EL (cell line): Measurements from ENCODE around the gene ZXDB.
"Not testable (repeated sequence)": the region's sequence is repeated elsewhere in the genome, so short reads cannot be mapped to it uniquely, and the experiment has no call there.

Source experiments
- DNase-seq: peaks from one replicate; pipeline ENCODE4 v3.0.0-alpha.2; 2016

Gene ZXDB

DNA sequence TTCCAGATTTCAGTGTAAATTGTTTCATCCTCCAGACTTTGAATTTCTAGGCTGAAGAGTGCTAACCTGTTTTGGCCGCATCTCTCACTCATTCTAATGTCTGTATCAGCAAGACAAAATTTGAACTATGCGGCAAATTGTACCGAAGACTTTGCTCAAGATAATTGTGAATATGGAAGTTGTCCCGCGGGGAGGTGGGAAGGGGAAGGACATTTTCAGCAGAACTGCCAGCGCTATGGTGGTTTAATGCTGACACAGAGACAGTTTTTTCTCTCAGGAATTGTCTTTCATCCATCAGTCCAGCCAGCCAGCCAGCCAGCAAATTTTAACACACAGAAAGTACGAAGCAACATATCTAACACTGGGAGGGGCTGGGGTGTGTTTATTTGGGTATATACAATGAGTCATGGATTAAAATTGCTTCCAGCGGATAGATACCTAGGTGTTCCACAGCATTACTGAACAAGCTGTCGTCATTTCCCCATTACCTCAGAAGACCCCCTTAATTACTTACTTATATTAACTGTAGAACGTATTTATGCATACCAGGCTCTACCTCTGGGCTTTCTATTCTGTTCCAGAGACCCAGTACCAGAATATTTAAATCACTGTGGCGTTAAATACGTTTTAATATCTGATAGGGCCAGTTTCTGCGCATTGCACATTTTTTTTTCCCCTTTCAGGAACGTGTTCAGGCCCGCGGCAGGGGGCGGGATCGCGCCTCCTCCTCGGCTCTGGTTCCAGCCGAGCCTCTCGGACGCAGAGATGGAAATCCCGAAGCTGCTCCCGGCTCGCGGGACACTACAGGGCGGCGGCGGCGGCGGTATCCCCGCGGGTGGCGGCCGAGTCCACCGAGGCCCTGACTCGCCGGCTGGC is at the start of gene ZXDB:
Gene ZXDB (plus strand): TSS at position 728 of the 876 bp plus-strand sequence. CDS start 38 bp downstream, at position 766.
- peak; percentile 40 for DNase-seq

DNA sequence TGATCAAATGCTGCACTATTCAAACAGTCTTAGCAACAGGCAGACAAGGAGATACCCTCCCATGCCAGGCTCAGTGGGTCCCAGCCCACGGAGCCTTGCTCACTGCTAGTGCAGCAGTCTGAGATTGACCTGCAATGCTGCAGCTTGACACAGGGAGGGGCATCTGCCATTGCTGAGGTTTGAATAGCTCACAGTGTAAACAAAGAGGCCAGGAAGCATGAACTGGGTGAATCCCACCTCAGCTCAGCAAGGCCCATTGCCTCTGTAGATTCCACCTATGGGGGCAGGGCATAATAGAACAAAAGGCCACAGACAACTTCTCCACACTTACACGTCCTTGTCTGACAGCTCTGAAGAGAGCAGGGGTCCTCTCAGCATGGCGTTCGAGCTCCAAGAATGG is 26.6 kb upstream of the ZXDB start:
- DNase-seq = no peak

DNA sequence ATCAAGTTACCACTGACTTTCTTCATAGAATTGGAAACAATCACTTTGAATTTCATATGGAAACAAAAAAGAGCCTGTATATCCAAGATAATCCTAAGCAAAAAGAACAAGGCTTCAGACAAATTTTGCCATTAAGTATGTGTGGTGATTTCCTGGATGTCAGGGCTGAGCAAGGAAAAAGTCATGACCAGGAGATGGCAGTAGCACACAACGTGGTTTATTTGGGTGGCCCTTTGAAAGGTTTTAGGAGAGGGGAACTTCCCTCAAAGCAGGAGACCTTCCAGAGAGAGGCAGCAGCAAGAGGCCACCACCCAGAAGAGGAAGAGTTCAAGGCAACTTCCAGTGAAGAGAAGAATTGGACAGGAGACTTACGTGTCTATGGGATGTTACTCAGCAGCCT is 18.1 kb upstream of the ZXDB start:
- DNase-seq = peak; percentile 10

DNA sequence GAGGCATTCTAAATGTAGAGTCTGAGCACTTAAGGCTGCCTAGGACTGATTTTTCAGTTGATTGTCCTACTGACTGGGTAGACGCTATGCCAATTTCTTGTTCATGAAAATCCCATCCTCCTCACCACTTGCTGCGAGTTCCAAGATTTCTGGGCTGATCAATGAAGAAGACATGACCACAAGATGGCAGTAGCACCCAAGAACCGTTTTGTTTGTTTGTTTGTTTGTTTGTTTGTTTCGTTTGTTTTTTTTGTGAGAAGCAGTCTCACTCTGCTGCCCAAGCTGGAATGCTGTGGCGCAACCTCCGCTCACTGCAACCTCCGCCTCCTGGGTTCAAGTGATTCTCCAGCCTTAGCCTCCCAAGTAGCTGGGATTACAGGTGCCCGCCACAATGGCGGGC is 8.9 kb upstream of the ZXDB start:
- not testable (repeated sequence) for DNase-seq

DNA sequence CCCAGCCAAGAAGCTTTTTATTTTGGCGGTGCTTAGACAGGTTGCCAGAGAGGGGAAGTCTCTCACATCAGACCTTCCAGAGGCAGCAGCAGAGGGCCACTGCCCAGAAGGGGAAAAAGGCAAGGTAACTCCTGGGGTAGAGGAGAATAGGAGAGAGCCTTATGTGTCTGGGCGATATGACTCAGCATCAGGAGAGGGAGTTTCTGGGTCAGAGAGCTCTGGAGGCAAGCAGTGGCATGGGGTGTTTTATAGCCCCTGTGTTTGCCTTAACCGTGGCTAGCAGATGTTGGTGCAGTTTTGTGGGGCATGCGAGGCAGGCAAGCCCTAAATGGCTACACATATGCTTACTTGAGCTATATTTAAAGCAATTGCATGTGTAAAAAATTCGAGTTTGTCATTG is 8.3 kb upstream of the ZXDB start:
- no peak for DNase-seq

DNA sequence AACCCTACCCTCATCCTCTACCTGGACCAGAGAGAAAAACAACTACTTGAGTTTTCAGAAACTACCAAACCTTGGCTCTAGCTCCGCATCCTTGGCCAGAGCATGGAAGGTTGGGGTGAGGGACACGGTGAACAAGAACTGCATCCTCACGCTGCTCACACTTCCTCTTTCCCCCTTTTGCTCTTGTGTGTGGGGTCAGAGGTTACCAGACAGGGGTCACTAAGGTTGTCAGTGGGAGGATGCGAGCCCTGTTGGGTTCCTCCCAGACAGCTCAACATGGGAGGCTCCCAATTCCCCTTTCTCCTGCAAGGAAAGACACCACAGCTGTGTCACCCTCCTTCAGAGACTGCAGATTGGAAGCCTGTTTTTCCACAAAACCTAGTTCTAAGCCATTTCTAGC is 5.5 kb upstream of the ZXDB start:
- DNase-seq = no peak

DNA sequence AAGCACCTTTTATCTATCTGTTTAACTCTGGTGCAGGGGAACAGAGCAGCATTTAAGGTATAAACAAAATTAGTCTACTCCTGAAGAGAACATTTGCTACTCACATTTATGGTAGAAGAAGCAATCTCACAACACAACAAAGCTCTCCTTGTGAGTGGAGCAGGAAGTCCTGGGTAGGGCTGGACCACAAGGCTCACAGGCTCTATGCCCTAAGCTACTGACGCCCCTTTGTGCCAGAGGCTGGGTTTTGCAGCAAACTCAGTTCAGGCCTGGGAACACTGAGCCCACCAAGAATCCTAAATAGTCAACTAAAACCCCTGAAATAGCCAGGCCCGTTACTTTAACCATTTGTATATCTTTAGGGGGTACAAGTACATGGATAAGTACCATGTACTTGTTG is 4.7 kb upstream of the ZXDB start:
- no peak for DNase-seq

DNA sequence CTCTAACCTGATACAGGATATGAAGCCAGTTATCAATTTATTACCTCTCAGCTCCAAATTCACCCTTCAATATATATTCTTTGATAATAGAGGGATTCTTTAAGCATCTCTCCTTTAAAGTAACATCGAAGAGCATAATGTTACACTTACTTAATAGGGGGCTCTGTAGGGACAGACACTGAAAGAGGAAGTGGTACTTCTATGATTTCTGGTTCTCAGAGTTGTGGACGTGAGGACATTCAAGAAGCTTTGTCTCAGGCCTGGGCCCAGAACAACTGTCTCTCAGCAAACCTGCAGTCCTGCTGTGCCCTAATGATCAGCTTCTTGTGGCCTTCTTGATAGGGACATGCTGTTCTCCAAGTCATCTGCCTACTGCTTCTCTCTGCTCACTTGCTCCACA is 4.2 kb upstream of the ZXDB start:
- DNase-seq = no peak

DNA sequence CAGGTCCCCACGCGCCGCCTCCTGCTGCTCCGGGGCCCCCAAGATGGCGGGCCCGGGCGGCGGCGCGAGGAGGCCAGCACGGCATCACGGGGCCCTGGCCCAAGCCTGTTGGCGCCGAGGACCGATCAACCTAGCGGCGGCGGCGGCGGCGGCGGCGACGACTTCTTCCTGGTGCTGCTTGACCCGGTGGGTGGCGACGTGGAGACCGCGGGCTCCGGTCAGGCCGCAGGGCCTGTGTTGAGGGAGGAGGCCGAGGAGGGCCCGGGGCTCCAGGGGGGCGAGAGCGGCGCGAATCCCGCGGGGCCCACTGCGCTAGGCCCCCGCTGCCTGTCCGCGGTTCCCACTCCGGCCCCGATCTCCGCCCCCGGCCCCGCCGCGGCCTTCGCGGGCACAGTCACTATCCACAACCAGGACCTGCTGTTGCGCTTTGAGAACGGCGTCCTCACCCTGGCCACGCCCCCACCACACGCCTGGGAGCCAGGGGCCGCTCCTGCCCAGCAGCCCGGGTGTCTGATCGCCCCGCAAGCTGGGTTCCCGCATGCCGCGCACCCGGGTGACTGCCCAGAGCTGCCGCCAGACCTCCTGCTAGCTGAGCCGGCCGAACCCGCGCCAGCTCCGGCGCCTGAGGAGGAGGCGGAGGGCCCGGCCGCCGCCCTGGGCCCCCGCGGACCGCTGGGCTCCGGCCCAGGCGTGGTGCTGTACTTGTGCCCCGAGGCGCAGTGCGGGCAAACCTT is 516 bp downstream of the ZXDB start:
- peak; percentile 22 for DNase-seq

DNA sequence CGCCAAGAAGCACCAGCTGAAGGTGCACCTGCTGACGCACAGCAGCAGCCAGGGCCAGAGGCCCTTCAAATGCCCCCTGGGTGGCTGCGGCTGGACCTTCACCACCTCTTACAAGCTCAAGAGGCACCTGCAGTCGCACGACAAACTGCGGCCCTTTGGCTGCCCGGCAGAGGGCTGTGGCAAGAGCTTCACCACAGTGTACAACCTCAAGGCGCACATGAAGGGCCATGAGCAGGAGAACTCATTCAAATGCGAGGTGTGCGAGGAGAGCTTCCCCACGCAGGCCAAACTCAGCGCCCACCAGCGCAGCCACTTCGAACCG is 1.0 kb downstream of the ZXDB start:
- DNase-seq = peak; percentile 32

DNA sequence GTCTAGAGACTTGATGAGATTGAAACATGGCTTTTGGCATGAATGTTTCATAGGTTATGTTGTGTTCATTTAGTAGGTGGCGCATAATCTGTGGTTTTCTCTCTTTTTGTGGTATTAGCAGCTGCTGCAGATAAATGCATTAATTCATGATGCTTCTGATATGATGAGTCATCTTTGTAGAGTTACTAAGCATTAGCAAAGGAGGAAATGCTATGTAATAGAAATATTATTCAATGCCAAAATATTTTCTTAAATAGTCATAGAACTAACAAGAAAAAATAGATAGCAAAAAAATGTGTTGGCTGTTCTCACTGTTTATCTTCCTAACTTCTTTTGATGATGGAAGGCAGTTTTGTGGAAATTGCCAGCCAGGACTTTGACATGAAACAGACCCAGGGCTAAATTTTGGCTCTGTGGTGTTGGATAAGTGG is 3.6 kb downstream of the ZXDB start:
- peak; percentile 74 for DNase-seq

DNA sequence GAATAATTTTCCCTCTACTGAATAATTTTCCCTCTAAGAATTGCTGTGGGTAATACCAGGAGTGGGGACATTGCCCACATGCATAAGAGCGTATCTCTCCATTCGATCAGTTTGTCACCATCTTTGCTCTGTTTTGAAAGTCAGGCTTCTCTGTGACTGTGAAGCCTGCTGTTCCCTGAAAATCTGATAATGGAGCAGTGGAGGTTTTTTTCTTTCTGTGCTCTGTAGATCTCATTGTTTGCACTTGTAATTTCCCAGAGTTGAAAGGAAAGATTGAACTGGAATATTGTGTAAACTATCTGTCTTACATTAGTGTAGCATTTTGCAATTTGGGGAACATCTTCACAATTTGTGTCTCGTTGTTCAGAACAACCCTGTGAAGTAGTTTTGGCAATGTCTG is 4.3 kb downstream of the ZXDB start:
- DNase-seq = no peak

DNA sequence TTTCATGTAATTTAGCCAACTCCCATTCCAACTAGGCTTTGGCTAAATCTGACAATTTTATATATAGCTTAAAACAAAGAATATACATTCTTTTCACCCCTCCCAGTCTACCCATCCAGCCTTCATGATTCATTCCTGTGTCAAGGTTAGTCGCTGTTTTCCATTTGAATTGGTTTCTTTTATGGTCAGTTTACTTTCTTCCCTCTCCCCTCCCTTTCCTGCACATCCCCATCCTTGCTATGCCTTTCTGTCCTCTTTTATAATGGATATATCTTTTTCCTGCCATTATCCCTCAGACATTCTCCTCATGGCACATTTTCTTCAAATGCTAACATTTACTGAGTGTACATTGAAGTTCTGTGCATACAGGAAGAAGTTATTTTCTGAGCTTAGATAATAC is 4.7 kb downstream of the ZXDB start:
- DNase-seq = no peak

DNA sequence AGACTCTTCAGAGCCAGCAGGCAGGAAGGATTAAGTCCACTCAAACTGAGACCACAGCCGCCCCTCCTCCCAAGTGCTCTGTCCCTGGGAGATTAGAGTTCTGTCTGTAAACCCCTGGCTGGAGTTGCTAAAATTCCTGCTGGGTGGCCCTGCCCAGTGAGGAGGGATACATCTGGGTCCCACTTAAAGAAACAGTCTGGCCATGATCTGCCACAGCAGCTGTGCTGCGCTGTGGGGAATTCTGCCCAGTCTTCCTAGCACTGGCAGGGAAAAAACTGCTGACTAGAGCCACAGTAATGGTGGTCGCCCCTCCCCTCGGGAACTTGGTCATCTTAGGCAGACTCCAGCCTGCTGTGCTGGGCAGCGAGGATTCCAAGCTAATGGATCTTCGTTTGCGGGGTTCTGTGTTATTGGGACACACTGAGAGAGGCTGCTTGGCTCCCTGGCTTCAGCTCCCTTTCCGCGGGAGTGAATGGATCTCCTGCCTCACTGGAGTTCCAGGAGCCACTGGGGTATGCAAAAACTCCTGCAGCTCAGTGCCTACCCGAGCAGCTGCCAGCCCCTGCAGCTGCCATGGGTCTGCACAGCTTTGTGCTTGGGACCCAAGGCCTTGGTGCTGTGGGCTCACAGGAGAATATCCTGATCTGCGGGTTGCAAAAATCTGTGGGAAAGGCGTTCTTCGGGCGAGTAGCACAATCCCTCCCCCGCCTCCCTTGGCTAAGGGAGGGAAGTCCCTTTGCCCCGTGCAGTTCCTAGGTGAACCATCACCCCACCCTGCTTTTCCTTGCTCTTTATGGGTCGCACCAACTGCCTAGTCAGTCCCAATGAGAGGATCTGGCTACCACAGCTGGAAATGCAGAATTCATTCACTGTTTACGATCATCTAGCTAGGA is 15.7 kb downstream of the ZXDB start:
- no peak for DNase-seq

DNA sequence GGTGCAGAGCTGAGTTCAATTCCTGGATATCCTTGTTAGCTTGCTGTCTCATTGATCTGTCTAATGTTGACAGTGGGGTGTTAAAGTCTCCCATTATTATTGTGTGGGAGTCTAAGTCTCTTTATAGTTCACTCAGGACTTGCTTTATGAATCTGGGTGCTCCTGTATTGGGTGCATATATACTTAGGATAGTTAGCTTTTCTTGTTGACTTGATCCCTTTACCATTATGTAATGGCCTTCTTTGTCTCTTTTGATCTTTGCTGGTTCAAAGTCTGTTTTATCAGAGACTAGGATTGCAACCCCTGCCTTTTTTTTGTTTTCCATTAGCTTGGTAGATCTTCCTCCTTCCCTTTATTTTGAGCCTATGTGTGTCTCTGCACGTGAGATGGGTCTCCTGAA is 21.5 kb downstream of the ZXDB start:
- not testable (repeated sequence) for DNase-seq

DNA sequence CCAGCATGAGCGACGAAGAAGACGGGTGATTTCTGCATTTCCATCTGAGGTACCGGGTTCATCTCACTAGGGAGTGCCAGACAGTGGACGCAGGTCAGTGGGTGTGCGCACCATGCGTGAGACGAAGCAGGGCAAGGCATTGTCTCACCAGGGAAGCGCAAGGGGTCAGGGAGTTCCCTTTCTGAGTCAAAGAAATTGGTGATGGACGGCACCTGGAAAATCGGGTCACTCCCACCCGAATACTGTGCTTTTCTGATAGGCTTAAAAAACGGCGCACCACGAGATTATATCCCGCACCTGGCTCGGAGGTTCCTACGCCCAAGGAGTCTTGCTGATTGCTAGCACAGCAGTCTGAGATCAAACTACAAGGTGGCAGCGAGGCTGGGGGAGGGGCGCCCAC is 37.6 kb downstream of the ZXDB start:
- DNase-seq = not testable (repeated sequence)

DNA sequence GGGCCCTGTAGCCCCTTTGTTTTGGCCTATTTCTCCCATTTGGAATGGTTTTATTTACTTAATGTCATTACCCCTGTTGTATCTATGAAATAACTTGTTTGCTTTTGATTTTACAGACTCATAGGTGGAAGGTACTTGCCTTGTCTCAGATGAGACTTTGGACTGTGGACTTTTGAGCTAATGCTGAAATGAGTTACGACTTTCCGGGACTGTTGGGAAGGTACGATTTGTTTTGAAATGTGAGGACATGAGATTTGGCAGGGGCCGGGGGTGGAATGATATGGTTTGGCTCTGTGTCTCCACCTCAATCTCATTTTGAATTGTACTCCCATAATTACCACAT is 48.8 kb downstream of the ZXDB start:
- no peak for DNase-seq

DNA sequence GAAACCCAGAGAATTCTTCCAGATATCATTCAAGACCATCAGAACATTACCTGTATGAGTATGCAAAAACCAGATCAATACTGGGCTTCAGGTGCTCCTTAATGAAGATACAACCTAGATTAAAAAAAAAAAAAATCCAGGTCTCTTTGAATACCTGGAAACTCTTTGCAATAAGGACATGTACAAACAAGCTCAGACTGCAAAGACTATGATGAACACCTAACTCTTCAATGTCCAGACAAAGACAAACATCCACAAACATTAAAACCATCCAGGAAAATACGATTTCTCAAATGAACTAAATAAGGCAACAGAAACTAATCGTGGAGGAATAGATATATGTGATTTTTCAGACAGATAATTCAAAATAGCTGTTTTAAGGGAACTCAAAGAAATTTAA is 49.5 kb downstream of the ZXDB start:
- DNase-seq = no peak

DNA sequence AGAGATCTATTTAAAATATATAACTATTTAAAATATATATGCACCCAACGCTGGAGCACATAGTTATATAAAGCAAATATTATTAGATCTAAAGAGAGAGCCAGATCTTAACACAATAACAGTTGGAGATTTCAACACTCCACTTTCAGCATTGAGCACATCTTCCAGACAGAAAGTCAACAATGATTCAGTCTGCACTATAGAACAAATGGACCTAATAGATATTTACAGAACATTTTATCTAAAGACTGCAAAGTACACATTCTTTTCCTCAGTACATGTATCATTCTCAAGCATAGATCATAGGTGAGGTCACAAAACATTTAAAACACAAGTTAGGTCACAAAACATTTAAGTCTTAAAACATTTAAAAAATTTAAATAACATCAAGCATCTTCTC is 51.9 kb downstream of the ZXDB start:
- no peak for DNase-seq

DNA sequence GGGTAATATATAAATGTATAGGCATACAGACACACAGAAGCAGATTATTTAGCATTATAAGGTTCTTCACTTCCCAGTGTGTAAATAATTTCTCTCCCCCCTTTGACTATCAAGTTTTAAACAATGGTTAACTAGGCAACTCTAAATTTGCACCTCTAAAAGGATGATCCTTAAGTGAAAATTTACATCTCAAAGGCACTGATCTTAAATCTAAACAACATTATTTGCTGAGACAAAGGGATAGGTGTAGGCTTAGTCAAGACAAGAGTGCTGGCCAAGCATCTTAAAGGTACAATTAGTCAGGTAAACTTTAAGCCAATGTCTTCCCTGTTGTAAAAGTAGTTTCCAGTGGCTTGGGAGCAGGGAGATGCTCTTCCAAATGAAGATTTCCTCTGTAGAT is 55.2 kb downstream of the ZXDB start:
- no peak for DNase-seq
